B cell (primary cell): ENCODE data around the gene ARSD. TPM values are rescaled to one million over a fixed set of nuclear protein-coding genes. Genes with fewer than 3 reads are reported as not detected.
"Not testable (repeated sequence)": the region's sequence is repeated elsewhere in the genome, so short reads cannot be mapped to it uniquely, and the experiment has no call there.

Experiments used
- ATAC-seq: fragments of 200-7000 bp; cut with Tn5 transposase; one replicate; pipeline ENCODE4 v1.10.0; 2021; ENCODE audit warnings: low read depth, mild to moderate bottlenecking, moderate number of reproducible peaks, moderate library complexity
- CTCF ChIA-PET: fragments of 350-600 bp; sonication (Branson Sonifier 250); formaldehyde crosslinking; loops from one replicate; lab custom pipeline; 2021; ENCODE audit warnings: antibody characterized with exemption, inconsistent platforms; lab: Charles Lee
- POLR2A ChIA-PET: fragments of 350-600 bp; sonication (Branson Sonifier 250); formaldehyde crosslinking; loops from one replicate; lab custom pipeline; 2021; ENCODE audit warnings: antibody characterized with exemption; lab: Charles Lee
- DNase-seq: peaks from one replicate; pipeline ENCODE4 v3.0.0; 2013
- H2AFZ ChIP-seq: 2 replicates; pipeline ENCODE4 v1.6.1; 2012; ENCODE audit warnings: mild to moderate bottlenecking, low read depth, low read length; ENCODE audit not compliant: insufficient read depth, poor library complexity, severe bottlenecking
- H3K27ac ChIP-seq, 2 donors: 1 replicate in 1 of 2; 2 replicates in 1 of 2; pipeline ENCODE4 v1.5.1; 2012 to 2013; ENCODE audit warnings: low read length in 2 of 2, mild to moderate bottlenecking in 2 of 2, moderate library complexity in 1 of 2
- H3K27me3 ChIP-seq, 4 experiments: fragments of 200-600 bp in 1 of 4; sonication (generic) in 1 of 4; replicated peaks in 1 of 4; 1 replicate in 2 of 4; 2 replicates in 2 of 4; pipeline versions ENCODE4 v1.6.1 to v1.7.0; 2013 to 2016; ENCODE audit warnings: low read length in 3 of 4, mild to moderate bottlenecking in 2 of 4, mixed read lengths in 1 of 4, moderate library complexity in 1 of 4; ENCODE audit not compliant: insufficient read depth in 4 of 4, control insufficient read depth in 3 of 4; ENCODE audit errors: control extremely low read depth in 1 of 4
- H3K36me3 ChIP-seq, 2 experiments: replicated peaks in 1 of 2; 1 replicate in 1 of 2; 2 replicates in 1 of 2; pipeline versions ENCODE4 v1.6.1 to v1.7.1; 2013; ENCODE audit warnings: low read length in 1 of 2; ENCODE audit not compliant: insufficient read depth in 2 of 2, control insufficient read depth in 1 of 2; ENCODE audit errors: control extremely low read depth in 1 of 2, extremely low read depth in 1 of 2
- H3K4me1 ChIP-seq, 2 donors: fragments of 200-600 bp in 1 of 2; sonication (generic) in 1 of 2; 1 replicate in 1 of 2; 2 replicates in 1 of 2; pipeline versions ENCODE4 v1.5.1 to v1.6.1; 2013 to 2017; ENCODE audit warnings: low read length in 2 of 2; ENCODE audit not compliant: control insufficient read depth in 2 of 2, insufficient read depth in 2 of 2
- H3K4me2 ChIP-seq: replicated peaks from 2 replicates; pipeline ENCODE3; 2012; ENCODE audit warnings: mild to moderate bottlenecking, low read depth, low read length; ENCODE audit not compliant: poor library complexity, severe bottlenecking
- H3K4me3 ChIP-seq, 5 experiments: fragments of 200-600 bp in 1 of 5; sonication (generic) in 1 of 5; 1 replicate in 3 of 5; 2 replicates in 2 of 5; pipeline versions ENCODE4 v1.5.1 to v1.7.0; 2011 to 2016; ENCODE audit warnings: low read length in 4 of 5, mild to moderate bottlenecking in 4 of 5, low read depth in 2 of 5, control low read depth in 1 of 5, moderate library complexity in 1 of 5; ENCODE audit not compliant: insufficient read depth in 1 of 5; ENCODE audit errors: control extremely low read depth in 1 of 5, extremely low read depth in 1 of 5
- H3K79me2 ChIP-seq: fragments of 200-600 bp; sonication (generic); one replicate; pipeline ENCODE4 v1.6.0; 2016; ENCODE audit warnings: low read length; ENCODE audit not compliant: control insufficient read depth, insufficient read depth
- H3K9ac ChIP-seq: fragments of 200-600 bp; sonication (generic); 2 replicates; pipeline ENCODE4 v1.6.1; 2017; ENCODE audit warnings: mild to moderate bottlenecking, low read length, moderate library complexity
- H3K9me3 ChIP-seq, 3 donors: one replicate each; pipeline versions ENCODE4 v1.6.1 to v1.7.1; 2013; ENCODE audit warnings: low read length in 2 of 3; ENCODE audit not compliant: control insufficient read depth in 2 of 3, insufficient read depth in 1 of 3; ENCODE audit errors: control extremely low read depth in 1 of 3
- H4K20me1 ChIP-seq: 2 replicates; pipeline ENCODE4 v1.6.0; 2012; ENCODE audit warnings: mild to moderate bottlenecking, low read length; ENCODE audit not compliant: insufficient read depth, control insufficient read depth, poor library complexity, severe bottlenecking
- H3K27ac Mint-ChIP-seq: one replicate; pipeline ENCODE4 v1.8.0; 2021; ENCODE audit warnings: mixed read lengths
- H3K27me3 Mint-ChIP-seq: one replicate; pipeline ENCODE4 v1.8.0; 2021; ENCODE audit warnings: mixed read lengths
- H3K4me1 Mint-ChIP-seq: one replicate; pipeline ENCODE4 v1.8.0; 2021; ENCODE audit warnings: mixed read lengths
- H3K4me3 Mint-ChIP-seq: one replicate; pipeline ENCODE4 v1.8.0; 2021; ENCODE audit warnings: mixed read lengths
- H3K9me3 Mint-ChIP-seq: one replicate; pipeline ENCODE4 v1.8.0; 2022; ENCODE audit warnings: mixed read lengths; ENCODE audit not compliant: insufficient read depth
- EZH2 ChIP-seq: IDR thresholded peaks from 2 replicates; pipeline ENCODE4 v1.6.1; 2012; ENCODE audit warnings: borderline replicate concordance, low read depth, mild to moderate bottlenecking, moderate library complexity, low read length; ENCODE audit not compliant: insufficient read depth, poor library complexity, severe bottlenecking
- WGBS: methylation state at CpG from one replicate; pipeline ENCODE4 v1.1.5; 2013; ENCODE audit warnings: missing lambda C conversion rate; ENCODE audit not compliant: insufficient coverage; 5-methylcytosine and 5-hydroxymethylcytosine counted together
- intact Hi-C: fragments of 100-400 bp; cut with micrococcal nuclease; formaldehyde crosslinking; loops from one replicate; pipeline ENCODE4 v1.10.0; 2022
- polyA plus RNA-seq: library from polyadenylated mRNA; depleted of rRNA; stranded (reverse); fragments of >200 nt; gene quantifications from 2 replicates; pipeline ENCODE4 v1.2.3, GENCODE V29; 2012
- total RNA-seq, 2 donors: library from RNA; stranded (reverse); fragments of 120-200 nt in 1 of 2; gene quantifications; 1 replicate in 1 of 2; 2 replicates in 1 of 2; pipeline versions ENCODE4 v1.2.3 to v1.2.4, GENCODE V29; 2013 to 2022
- TF ChIP-seq, protein P1 (sequence below): fragments of 200-600 bp; IDR thresholded peaks from one replicate; pipeline ENCODE4 v1.8.0; 2022; ENCODE audit warnings: antibody characterized with exemption, mild to moderate bottlenecking

The ARSD gene
- total and polyA plus RNA-seq, 2 donors (not counting 1 experiment from before 2014, with no cell fraction given) = 2.7 to 13.3 TPM

DNA sequence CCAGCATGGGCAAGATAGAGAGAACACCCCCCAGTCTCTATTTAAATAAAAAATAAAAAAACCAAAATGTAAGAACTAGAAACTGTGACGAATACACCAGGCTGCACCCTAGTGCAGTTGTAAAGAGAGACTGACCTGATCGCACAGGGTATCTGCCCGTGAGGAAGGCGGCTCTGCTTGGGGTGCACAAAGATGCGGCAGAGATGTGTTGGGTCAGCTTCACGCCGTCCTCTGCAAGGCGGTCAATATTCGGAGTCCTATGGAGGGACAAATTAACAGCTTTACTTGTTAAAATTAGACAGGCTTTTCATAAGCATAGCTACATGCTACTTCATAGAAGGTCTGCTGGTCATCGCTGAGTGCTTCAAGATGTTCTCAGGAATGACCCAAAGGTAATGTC is 26.1 kb upstream of the ARSD start:
- ChIA-PET POLR2A (no interaction called here), CTCF (no interaction called here)
- no peak for DNase-seq
- no peak overlapping the region for H3K27ac ChIP-seq
- H3K27ac Mint-ChIP-seq = no peak overlapping the region
- no peak overlapping the region for H3K4me2 ChIP-seq
- ATAC-seq = no peak
- intact Hi-C loops = no loop called here
- no peaks in the 10 kb centered on the region for H3K9me3 Mint-ChIP-seq
- no peak overlapping the region for H3K9ac ChIP-seq
- H3K4me3 ChIP-seq = no peak overlapping the region
- no peaks in the 10 kb centered on the region for H3K36me3 ChIP-seq
- 100% methylated on average over 4 of the region's 10 CpGs for WGBS
- H3K79me2 ChIP-seq = no peaks in the 10 kb centered on the region
- H3K27me3 ChIP-seq = peaks cover 0 to 2% (median 0%) of the 10 kb centered on the region in 4 experiments
- no peak overlapping the region for H2AFZ ChIP-seq
- H3K9me3 ChIP-seq = no peaks in the 10 kb centered on the region
- no peaks in the 10 kb centered on the region for H4K20me1 ChIP-seq
- no peak for TF ChIP-seq EZH2
- TF ChIP-seq, protein P1, sequence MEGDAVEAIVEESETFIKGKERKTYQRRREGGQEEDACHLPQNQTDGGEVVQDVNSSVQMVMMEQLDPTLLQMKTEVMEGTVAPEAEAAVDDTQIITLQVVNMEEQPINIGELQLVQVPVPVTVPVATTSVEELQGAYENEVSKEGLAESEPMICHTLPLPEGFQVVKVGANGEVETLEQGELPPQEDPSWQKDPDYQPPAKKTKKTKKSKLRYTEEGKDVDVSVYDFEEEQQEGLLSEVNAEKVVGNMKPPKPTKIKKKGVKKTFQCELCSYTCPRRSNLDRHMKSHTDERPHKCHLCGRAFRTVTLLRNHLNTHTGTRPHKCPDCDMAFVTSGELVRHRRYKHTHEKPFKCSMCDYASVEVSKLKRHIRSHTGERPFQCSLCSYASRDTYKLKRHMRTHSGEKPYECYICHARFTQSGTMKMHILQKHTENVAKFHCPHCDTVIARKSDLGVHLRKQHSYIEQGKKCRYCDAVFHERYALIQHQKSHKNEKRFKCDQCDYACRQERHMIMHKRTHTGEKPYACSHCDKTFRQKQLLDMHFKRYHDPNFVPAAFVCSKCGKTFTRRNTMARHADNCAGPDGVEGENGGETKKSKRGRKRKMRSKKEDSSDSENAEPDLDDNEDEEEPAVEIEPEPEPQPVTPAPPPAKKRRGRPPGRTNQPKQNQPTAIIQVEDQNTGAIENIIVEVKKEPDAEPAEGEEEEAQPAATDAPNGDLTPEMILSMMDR = no peak
- no peaks in the 10 kb centered on the region for H3K4me1 Mint-ChIP-seq
- H3K4me1 ChIP-seq = no peaks in the 10 kb centered on the region
- peaks cover 9% of the 10 kb centered on the region for H3K27me3 Mint-ChIP-seq
- H3K4me3 Mint-ChIP-seq = no peak overlapping the region

DNA sequence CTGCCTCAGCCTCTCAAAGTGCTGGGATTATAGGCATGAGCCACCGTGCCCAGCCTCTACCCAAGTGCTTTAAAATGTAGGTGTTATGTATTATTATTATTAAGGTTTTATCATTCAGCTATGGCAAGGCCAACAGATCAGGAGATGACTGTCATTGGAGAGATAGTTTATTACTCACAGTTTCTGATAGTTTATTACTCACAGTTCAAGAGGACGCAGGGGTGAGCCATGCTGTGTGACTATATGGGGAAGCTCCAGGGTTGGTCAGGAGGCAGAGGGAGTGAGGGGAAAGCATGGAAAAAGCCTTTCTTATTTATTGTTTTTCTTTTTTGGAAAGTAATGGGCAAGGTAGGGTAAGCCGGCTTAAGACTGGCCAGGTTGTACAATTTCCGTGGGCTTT is 25.4 kb upstream of the ARSD start:
- no CpG with 5 or more reads among the region's 4 CpGs for WGBS
- no peak overlapping the region for H3K4me2 ChIP-seq
- H3K27me3 ChIP-seq = peaks cover 0 to 2% (median 0%) of the 10 kb centered on the region in 4 experiments
- no peaks in the 10 kb centered on the region for H3K36me3 ChIP-seq
- ChIA-PET POLR2A (no interaction called here), CTCF (no interaction called here)
- Mint-ChIP-seq H3K27ac (no peak overlapping the region), H3K4me3 (no peak overlapping the region), H3K4me1 (no peaks in the 10 kb centered on the region), H3K9me3 (no peaks in the 10 kb centered on the region), H3K27me3 (peaks cover 9% of the 10 kb centered on the region)
- DNase-seq (no peak), ATAC-seq (no peak)
- intact Hi-C loops = no loop called here
- H3K79me2 ChIP-seq = no peaks in the 10 kb centered on the region
- no peaks in the 10 kb centered on the region for H3K4me1 ChIP-seq
- H3K27ac ChIP-seq = no peak overlapping the region
- no peak overlapping the region for H3K4me3 ChIP-seq
- H4K20me1 ChIP-seq = no peaks in the 10 kb centered on the region
- TF ChIP-seq EZH2 = no peak
- TF ChIP-seq, protein P1 = no peak
- no peak overlapping the region for H3K9ac ChIP-seq
- H2AFZ ChIP-seq = no peak overlapping the region
- no peaks in the 10 kb centered on the region for H3K9me3 ChIP-seq

DNA sequence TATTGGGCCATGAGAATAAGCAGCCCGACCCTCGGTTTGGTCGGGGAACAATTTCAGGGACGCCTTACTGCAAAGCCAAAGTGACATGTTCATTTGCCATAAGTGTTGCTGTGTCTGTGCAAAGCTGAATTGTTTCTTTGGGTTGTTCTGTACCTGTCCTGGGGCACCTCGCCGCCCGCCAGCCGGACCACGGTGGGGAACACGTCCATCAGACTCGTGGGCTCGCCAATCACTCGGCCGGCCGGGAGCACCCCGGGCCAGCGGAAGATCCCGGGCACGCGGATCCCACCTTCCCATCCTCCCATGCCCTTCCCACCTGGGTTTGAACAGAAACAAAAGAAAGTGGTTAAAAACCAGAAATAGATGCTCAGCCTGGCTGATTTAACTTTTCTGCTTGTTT is 8.8 kb upstream of the ARSD start:
- H3K9ac ChIP-seq, intact Hi-C loops, H3K4me1 ChIP-seq, H3K36me3 ChIP-seq, DNase-seq, H3K4me3 ChIP-seq, H4K20me1 ChIP-seq, H3K27me3 Mint-ChIP-seq, ATAC-seq, H3K9me3 Mint-ChIP-seq, CTCF ChIA-PET, H3K9me3 ChIP-seq, H2AFZ ChIP-seq, H3K4me3 Mint-ChIP-seq, H3K27me3 ChIP-seq, H3K79me2 ChIP-seq, POLR2A ChIA-PET, H3K27ac Mint-ChIP-seq, H3K4me1 Mint-ChIP-seq, H3K27ac ChIP-seq, H3K4me2 ChIP-seq: not testable (repeated sequence)
- 92% methylated on average over 6 of the region's 20 CpGs for WGBS
